GM12872 (cell line): Measurements from ENCODE around the gene CYTH2.

ENCODE experiments used
- TF ChIP-seq, protein P1 (sequence below): IDR thresholded peaks from 3 replicates; pipeline ENCODE4 v1.5.1; 2011; ENCODE audit warnings: low read depth, mild to moderate bottlenecking, low read length, moderate library complexity; ENCODE audit not compliant: insufficient read depth

CYTH2 gene

DNA sequence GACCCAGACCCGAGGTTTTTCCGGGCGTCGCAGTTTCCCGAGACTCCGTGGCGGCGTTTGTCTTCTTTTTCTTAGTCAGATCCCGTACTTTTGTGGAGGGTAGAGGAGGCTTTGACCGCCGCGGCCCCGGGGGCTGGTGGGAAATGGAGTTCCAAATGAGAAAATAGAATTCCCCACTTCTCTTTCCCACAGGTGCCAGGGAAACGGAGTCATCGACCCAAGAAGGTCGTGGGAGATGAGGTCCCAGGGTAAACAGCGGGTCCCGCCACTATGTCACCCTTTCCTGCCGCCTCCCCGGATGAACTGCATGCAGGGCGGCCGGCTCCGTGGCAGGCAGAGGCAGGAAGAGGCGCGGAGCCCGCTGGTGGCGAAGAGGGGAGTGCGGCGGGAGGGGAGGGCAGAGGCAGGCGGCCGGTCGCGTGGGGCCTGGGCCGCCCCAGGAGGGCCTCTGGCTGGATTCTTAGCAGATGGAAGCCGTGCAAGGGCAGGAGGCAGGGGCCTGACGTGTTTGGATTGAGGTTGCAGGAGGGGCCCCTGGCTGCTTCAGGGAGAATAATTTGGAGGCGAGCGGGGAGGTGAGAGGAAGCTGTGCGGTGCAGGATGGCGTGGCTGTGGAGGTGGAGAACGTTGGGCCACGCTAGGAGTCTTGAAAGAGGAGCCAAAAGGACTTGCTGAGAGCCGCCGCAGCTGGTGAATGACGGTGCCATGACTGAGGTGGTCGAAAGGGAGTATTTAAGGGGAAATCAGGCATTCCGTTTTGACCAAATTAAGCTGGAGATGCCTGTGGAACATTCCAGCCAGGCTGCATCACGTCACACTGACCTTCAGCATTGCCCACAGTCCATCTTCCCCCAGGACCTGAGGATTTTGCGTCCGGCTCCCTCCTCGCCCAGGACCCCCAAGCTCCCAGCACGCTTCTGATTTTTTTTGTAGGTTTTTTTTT, 11.7 kb downstream of the CYTH2 start:
- TF ChIP-seq, protein P1, sequence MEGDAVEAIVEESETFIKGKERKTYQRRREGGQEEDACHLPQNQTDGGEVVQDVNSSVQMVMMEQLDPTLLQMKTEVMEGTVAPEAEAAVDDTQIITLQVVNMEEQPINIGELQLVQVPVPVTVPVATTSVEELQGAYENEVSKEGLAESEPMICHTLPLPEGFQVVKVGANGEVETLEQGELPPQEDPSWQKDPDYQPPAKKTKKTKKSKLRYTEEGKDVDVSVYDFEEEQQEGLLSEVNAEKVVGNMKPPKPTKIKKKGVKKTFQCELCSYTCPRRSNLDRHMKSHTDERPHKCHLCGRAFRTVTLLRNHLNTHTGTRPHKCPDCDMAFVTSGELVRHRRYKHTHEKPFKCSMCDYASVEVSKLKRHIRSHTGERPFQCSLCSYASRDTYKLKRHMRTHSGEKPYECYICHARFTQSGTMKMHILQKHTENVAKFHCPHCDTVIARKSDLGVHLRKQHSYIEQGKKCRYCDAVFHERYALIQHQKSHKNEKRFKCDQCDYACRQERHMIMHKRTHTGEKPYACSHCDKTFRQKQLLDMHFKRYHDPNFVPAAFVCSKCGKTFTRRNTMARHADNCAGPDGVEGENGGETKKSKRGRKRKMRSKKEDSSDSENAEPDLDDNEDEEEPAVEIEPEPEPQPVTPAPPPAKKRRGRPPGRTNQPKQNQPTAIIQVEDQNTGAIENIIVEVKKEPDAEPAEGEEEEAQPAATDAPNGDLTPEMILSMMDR = no peak

DNA sequence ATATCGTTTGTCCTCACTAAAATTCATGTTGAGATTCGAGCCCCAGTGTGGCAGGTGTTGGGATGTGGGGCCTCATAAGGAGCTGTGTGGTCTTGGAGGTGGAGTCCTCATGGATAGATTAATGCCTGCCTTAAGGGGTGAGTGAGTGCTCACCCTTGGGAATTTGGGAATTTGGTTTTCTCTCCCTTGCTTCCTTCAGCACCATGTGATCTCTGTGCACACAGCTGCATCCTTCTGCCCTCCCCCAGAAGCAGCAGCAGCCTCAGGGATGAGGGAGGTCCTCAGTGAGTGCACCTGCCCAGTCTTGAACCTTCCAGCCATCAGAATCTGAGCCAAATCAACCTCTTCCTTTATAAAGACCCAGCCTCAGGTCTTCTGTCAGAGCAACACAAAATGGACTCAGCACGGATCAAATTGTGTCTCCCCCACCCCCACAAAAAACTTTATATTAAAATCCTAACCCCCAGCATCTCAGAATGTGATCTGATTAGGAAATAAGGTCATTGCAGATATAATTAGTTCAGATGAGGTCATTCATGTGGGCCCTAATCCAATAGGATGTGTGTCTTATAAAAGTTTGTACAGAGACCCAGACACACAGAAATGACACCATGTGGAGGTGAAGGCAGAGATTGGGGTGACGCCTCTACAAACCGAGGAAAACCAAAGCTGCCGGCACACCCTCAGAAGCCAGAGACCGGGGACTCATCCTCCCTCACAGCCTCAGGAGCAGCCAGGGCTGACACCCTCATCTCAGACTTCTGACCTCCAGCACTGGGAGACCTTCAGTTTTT, 12.9 kb downstream of the CYTH2 start:
- TF ChIP-seq, protein P1 = no peak

DNA sequence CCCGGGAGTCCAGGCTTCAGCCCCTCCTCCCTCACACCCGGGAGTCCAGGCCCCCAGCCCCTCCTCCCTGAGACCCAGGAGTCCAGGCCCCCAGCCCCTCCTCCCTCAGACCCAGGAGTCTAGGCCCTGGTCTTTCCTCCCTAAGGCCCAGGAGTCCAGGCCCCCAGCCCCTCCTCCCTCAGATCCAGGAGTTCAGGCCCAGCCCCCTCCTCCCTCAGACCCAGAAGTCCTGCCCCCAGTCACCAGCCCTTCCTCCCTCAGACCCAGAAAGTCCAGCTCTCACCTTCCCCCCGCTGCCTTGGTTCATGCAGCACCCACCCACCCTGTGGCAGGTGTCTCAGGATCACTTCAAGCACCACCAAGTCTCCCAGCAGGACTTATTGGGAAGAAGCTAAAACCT, 14.1 kb downstream of the CYTH2 start:
- TF ChIP-seq, protein P1 = no peak

DNA sequence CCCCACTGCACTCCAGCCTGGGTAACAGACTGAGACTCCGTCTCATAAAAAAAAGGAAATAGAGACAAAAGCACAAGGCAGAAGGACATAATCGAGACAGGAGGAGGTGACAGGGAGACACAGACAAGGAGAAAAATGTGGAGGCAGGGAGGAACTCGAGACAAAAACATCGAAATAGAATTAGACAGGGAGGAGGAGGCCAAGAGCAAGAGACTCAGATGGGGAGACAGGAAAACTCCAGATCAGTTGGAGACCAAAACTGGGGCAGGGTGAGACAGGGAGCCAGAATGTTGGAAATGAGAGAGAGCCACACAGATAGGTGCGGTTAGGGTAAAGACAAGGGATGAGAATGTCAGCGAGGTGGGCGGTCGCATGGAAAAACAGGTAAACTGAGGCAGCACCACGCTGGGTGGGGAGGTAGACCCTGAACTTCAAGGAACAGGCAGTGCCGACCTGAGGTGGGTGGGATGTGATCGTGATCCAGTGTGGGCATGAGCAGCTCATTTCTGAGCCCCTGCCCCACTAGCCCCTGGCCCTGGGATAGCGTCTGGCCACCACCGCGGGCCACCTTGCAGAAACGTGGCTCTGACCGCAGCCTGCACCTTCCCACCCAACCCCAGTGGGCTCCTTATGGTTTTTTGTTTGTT, 15.2 kb downstream of the CYTH2 start:
- TF ChIP-seq, protein P1 = no peak

DNA sequence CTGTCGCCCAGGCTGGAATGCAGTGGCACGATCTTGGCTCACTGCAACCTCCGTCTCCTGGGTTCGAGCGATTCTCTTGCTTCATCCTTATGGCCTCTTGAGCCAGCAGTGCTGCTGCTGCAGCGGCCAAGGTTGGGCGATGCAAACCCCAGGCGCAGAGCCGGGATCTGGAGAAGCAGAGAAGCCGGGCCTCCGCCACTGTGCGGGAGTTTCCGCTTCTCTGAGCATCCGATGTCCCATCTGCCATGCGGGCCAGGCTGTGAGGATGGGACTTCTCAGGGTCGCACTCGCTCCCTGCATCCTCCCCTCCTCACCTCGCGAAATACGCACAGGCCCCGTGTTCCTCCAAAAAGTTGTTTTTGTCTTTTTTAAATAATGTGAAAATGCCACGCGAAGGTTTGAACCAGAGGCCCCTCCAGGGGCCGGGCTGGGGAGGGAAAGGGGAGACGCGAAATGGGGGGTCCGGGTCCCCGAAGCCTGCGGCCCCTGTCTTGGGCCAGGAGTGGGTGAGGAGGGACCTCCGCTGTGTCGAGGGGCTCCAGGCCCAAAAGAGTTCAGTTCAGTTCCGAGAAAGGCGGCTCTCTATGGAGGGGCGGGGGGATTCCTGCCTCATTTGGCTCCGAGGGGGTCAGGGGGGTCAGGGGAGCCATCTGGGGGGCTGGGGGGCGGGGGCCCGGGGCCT, 15.9 kb downstream of the CYTH2 start:
- TF ChIP-seq, protein P1 = no peak

DNA sequence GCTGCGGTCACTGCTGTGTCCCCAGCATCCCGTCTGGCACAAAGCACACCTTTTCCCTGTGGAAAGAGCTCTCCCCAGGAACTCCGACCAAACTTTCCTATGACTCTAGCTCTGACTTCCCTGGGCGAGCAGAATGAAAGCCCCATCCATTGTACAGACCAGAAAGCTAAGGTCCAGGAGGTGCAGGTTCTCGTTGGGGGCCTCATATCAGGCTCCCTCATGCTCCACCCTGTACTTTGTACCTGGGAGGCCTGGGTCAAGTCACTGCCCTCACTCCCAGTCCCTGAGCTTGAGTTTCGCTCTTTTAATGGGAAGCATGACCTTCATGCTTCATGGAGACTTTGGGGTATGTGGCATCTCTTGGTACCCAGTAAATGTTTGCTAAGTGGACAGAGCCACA, 18.4 kb downstream of the CYTH2 start:
- TF ChIP-seq, protein P1 = no peak
